Esophagus squamous epithelium (tissue), 5 donors: ENCODE measurements around the gene IL34. TPM values are rescaled to one million over a fixed set of nuclear protein-coding genes. Genes with fewer than 3 reads are reported as not detected.

Experiments used
- DNase-seq: peaks from one replicate; lab custom pipeline; 2025; lab: John Stamatoyannopoulos, UW
- H3K27ac ChIP-seq, 4 donors: fragments of 200-600 bp; sonication (generic); one replicate each; pipeline ENCODE4 v1.5.1; 2016 to 2019; ENCODE audit warnings: mild to moderate bottlenecking in 1 of 4
- H3K27me3 ChIP-seq, 4 donors: fragments of 200-600 bp; sonication (generic); 1 replicate in 3 of 4; 2 replicates in 1 of 4; pipeline versions ENCODE4 v1.5.1 to v1.6.0; 2017 to 2021; ENCODE audit warnings: antibody characterized with exemption in 1 of 4
- H3K36me3 ChIP-seq, 3 donors: fragments of 200-600 bp; sonication (generic); one replicate each; pipeline ENCODE4 v1.5.1; 2016 to 2019
- H3K4me1 ChIP-seq, 3 donors: fragments of 200-600 bp; sonication (generic); one replicate each; pipeline ENCODE4 v1.5.1; 2017 to 2019
- H3K4me3 ChIP-seq, 4 donors: fragments of 200-600 bp; sonication (generic); 1 replicate in 3 of 4; 2 replicates in 1 of 4; pipeline ENCODE4 v1.5.1; 2016 to 2019; ENCODE audit warnings: mild to moderate bottlenecking in 2 of 4, moderate library complexity in 1 of 4
- H3K9me3 ChIP-seq, 3 donors: fragments of 200-600 bp; sonication (generic); one replicate each; pipeline ENCODE4 v1.5.1; 2016 to 2019
- POLR2A ChIP-seq, 4 donors: fragments of 450-650 bp; IDR thresholded peaks; one replicate each; pipeline ENCODE4 v1.6.1; 2017; ENCODE audit warnings: antibody characterized with exemption in 4 of 4, mild to moderate bottlenecking in 4 of 4, moderate library complexity in 3 of 4
- WGBS, 2 donors: methylation state at CpG; one replicate each; pipeline ENCODE4 v1.1.5; 2018; 5-methylcytosine and 5-hydroxymethylcytosine counted together
- intact Hi-C: fragments of 100-400 bp; cut with DNase I; formaldehyde crosslinking; loops from one replicate; pipeline ENCODE4 v1.15.0; 2022
- total RNA-seq, 4 donors: library from RNA; depleted of rRNA; stranded (reverse); fragments of >200 nt; gene quantifications; one replicate each; pipeline ENCODE4 v1.1.0, GENCODE V29; 2016
- TF ChIP-seq, protein P1 (sequence below), 6 experiments: fragments of 450-650 bp in 4 of 6; fragments of 200-600 bp in 2 of 6; sonication (generic) in 2 of 6; IDR thresholded peaks; one replicate each; pipeline ENCODE4 v1.5.1; 2016 to 2019; ENCODE audit warnings: antibody characterized with exemption in 6 of 6, mild to moderate bottlenecking in 4 of 6, moderate library complexity in 4 of 6
- donor health status: DM: yes; HTN: yes; CAD: no.

Gene IL34
- total RNA-seq, 4 donors from 2014 or later, result 3.2 to 26.6 (median 9.1) TPM

DNA sequence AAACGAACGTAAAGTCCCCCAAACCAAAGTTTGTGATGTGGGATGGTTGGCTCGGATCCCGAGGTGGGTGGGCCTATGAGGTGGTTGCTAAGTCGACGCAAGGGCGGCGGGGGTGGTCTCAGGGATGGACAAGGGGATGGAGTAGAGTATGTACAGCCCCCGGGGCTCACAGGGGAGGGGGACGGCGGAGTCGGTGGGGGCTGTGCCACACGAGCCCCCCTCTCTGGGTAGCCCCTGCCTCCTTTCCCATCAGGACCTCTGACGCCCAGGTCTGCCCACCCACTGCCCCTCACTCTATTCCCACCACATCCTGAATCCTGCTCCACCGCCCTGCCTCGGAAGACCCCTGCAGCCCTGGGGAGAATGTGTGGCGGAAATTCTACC lies 15.2 kb downstream of the IL34 start:
- Histone ChIP-seq H3K27ac (peak overlapping the region in 1 of 4 donors; percentile 0), H3K27me3 (no peaks in the 10 kb centered on the region), H3K9me3 (no peaks in the 10 kb centered on the region), H3K4me1 (peaks cover 0 to 21% (median 0%) of the 10 kb centered on the region in 3 donors), H3K36me3 (peaks cover 31 to 64% (median 34%) of the 10 kb centered on the region in 3 donors), H3K4me3 (no peak overlapping the region)
- DNase-seq, result no peak
- intact Hi-C loops, result no loop called here
- 58 to 73% methylated on average over 9 to 17 of the region's 17 CpGs for WGBS, 2 donors
- TF ChIP-seq POLR2A (IDR thresholded peaks at IDR 0.05), result no peak
- TF ChIP-seq, protein P1, sequence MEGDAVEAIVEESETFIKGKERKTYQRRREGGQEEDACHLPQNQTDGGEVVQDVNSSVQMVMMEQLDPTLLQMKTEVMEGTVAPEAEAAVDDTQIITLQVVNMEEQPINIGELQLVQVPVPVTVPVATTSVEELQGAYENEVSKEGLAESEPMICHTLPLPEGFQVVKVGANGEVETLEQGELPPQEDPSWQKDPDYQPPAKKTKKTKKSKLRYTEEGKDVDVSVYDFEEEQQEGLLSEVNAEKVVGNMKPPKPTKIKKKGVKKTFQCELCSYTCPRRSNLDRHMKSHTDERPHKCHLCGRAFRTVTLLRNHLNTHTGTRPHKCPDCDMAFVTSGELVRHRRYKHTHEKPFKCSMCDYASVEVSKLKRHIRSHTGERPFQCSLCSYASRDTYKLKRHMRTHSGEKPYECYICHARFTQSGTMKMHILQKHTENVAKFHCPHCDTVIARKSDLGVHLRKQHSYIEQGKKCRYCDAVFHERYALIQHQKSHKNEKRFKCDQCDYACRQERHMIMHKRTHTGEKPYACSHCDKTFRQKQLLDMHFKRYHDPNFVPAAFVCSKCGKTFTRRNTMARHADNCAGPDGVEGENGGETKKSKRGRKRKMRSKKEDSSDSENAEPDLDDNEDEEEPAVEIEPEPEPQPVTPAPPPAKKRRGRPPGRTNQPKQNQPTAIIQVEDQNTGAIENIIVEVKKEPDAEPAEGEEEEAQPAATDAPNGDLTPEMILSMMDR (IDR thresholded peaks at IDR 0.05), result no peak

DNA sequence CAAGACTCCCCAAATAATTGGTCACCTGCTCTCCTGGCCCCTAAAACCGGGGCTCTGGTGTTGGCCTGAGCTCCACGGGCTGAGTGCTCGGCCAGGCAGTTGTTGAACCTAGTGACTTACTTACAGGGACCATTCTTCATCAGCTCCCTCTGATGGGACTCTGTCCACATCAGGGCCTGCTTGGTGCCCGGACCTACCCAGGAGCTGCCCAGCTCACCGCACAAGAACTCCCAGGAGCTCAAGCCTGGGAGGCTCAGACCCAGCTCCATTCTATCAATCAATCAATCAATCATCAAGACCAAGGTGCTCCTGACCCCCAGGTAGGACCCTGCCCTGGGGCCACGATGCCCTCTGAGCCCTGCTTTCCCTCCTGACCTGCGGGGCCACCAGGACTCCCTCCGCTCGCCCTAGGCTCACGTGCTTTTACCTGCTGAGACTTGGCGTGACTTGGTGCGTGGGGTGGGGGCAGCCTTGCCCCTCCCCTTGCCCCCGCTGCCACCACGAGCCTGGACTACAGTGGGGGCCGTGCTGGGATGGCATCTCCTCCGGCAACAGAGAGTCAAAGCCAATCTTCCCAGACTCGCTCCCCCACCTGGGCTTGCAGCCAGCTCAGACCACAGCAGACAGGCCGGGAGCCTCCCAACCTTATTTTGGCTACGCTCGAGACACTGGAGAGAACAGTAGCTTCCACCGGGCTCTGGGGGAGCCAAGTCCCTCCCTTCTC lies 15.7 kb downstream of the IL34 start:
- peaks cover 0 to 21% (median 0%) of the 10 kb centered on the region in 3 donors for H3K4me1 ChIP-seq
- no peak overlapping the region for H3K4me3 ChIP-seq
- H3K36me3 ChIP-seq, result peaks cover 31 to 64% (median 34%) of the 10 kb centered on the region in 3 donors
- no peak for DNase-seq
- H3K27me3 ChIP-seq, result no peaks in the 10 kb centered on the region
- intact Hi-C loops, result no loop called here
- 56 to 73% methylated on average over 7 to 13 of the region's 21 CpGs for WGBS, 2 donors
- TF ChIP-seq, protein P1 (IDR thresholded peaks at IDR 0.05), result no peak
- TF ChIP-seq POLR2A (IDR thresholded peaks at IDR 0.05), result no peak
- no peaks in the 10 kb centered on the region for H3K9me3 ChIP-seq
- peak overlapping the region in 1 of 4 donors; percentile 0 for H3K27ac ChIP-seq

DNA sequence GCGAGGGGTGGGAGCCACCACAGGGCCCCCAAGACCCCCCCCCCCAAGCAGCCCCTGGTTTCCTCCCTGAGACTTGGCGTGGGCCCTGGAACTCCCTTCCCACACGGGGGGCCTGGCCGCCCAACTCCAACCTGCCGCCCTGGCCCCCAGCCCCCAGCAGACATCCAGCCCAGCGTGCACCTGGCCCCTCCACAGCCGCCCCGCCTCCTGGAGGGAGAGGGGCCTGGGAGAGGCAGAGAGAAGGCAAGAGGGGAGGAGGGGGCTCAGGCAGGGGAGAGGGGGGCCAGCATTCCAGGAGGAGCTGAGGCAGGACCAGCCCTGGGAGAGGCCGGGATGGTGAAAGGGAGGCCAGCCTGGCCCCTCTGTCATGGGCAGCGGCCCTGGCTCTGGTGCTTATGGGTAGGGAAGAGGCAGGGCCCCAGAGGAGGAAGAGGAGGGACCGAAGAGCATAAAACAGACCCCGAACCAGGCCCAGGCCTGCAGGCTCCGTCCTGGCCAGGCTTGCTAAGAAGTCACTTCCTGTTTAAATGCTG lies 16.7 kb downstream of the IL34 start:
- H3K27me3 ChIP-seq, result no peaks in the 10 kb centered on the region
- TF ChIP-seq, protein P1 (IDR thresholded peaks at IDR 0.05), result no peak
- TF ChIP-seq POLR2A (IDR thresholded peaks at IDR 0.05), result no peak
- DNase-seq, result no peak
- no peak overlapping the region for H3K4me3 ChIP-seq
- 63 to 66% methylated on average over 5 to 6 of the region's 13 CpGs for WGBS, 2 donors
- H3K27ac ChIP-seq, result peak overlapping the region in 1 of 4 donors; percentile 17
- peaks cover 0 to 21% (median 0%) of the 10 kb centered on the region in 3 donors for H3K4me1 ChIP-seq
- H3K9me3 ChIP-seq, result no peaks in the 10 kb centered on the region
- peaks cover 34 to 71% (median 35%) of the 10 kb centered on the region in 3 donors for H3K36me3 ChIP-seq
- intact Hi-C loops, result no loop called here

DNA sequence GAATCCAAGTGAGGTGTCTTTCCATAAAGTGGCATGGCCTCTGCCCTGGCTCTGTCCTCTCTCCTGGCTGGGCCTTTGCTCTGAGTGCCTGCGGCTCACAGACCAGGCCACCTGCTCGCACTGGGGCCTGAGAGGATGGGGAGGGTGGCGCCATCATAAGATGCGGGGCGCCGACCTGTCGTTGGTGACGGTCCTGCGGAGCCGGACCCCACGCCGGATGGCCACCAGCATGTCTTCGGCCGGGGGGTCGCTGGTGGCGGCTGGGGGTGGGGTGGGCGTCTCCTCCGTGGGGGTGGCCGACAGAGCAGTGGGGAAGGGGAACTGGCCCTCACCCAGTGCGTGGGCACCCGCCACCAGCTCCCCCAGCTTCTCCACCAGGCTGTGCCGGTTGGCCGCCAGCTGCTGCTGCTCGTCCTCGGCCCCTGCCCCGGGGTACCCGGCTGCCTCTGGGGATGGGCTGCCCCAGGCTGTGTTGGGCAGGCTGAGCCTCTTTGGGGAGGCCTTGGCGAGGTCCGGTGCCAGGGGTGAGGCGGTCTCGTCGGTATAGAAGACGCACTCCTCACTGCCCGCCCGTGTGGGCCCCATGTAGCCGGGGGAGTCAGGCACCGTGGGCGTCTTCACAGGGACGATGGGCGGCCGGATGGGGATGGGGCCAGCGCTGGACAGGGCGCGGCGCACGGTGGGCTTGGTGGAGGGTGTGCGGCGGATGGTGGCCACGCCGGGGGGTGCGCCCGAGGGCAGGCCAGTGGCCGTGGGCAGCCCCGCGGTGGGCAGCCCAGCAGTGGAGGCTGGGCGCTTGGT lies 17.4 kb downstream of the IL34 start:
- no peak for DNase-seq
- Histone ChIP-seq H3K27ac (peak overlapping the region in 1 of 4 donors; percentile 17), H3K9me3 (no peaks in the 10 kb centered on the region), H3K4me3 (no peak overlapping the region), H3K27me3 (no peaks in the 10 kb centered on the region), H3K4me1 (peaks cover 0 to 21% (median 0%) of the 10 kb centered on the region in 3 donors), H3K36me3 (peaks cover 35 to 77% (median 36%) of the 10 kb centered on the region in 3 donors)
- 90 to 93% methylated on average over 2 to 13 of the region's 56 CpGs for WGBS, 2 donors
- intact Hi-C loops, result no loop called here
- TF ChIP-seq POLR2A (IDR thresholded peaks at IDR 0.05), result no peak
- TF ChIP-seq, protein P1 (IDR thresholded peaks at IDR 0.05), result no peak
